Measurements from ENCODE around the gene BRSK1.

The BRSK1 gene

DNA sequence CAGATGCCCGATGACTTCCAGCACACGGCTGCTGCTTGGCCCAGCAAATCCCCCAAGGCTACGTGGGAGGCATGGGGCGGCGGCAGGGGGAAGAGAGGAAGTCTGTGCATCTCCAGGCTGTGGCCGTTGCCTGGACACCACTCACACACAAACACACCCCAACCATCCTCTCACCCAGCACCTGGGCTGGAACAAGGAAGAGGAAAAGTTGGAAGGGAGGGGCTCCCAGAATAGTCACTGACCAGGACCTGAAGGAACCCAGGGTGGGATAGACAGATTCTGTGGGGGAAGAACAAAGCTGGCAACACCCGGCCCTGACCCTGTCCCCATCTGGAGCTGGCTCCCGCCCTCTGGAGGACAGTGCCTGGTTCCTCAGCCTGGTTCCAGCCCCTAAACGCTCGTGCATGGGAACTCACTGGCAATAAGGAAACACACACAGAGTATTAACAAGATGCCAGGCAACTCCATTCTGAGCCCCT is 36.1 kb upstream of the BRSK1 start:
- DNase-seq = no peak
- TF ChIP-seq, protein P1, sequence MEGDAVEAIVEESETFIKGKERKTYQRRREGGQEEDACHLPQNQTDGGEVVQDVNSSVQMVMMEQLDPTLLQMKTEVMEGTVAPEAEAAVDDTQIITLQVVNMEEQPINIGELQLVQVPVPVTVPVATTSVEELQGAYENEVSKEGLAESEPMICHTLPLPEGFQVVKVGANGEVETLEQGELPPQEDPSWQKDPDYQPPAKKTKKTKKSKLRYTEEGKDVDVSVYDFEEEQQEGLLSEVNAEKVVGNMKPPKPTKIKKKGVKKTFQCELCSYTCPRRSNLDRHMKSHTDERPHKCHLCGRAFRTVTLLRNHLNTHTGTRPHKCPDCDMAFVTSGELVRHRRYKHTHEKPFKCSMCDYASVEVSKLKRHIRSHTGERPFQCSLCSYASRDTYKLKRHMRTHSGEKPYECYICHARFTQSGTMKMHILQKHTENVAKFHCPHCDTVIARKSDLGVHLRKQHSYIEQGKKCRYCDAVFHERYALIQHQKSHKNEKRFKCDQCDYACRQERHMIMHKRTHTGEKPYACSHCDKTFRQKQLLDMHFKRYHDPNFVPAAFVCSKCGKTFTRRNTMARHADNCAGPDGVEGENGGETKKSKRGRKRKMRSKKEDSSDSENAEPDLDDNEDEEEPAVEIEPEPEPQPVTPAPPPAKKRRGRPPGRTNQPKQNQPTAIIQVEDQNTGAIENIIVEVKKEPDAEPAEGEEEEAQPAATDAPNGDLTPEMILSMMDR (IDR thresholded peaks at IDR 0.05; ENCODE audit: low read depth, low read length) = 0 out of 2 replicates have a peak, but pooled peaks have one; percentile 7
- H3K36me3 ChIP-seq = peaks cover 35% of the 10 kb centered on the region

GRCh38 chr19:55248166-55248675 is 35.6 kb upstream of the BRSK1 start:
- no peak for DNase-seq
- no peaks in the 10 kb centered on the region for H3K9me3 ChIP-seq
- H3K4me1 ChIP-seq = peaks cover 7% of the 10 kb centered on the region; the same call in 1 of the 2 replicates
- TF ChIP-seq, protein P1 (IDR thresholded peaks at IDR 0.05; ENCODE audit: low read depth, low read length) = no peak
- no peaks in the 10 kb centered on the region for H3K27me3 ChIP-seq
- no peak overlapping the region for H3K4me3 ChIP-seq (ENCODE audit: low read depth, low read length)
- H3K36me3 ChIP-seq = peaks cover 31% of the 10 kb centered on the region

More for the DNA sequence above, 36.1 kb upstream of the BRSK1 start:
- Histone ChIP-seq H3K4me1 (peaks cover 7% of the 10 kb centered on the region; the same call in 1 of the 2 replicates), H3K4me3 (ENCODE audit: low read depth, low read length) (no peak overlapping the region), H3K27me3 (no peaks in the 10 kb centered on the region), H3K9me3 (no peaks in the 10 kb centered on the region)

- no peak for DNase-seq
- Histone ChIP-seq H3K4me3 (ENCODE audit: low read depth, low read length) (no peak overlapping the region), H3K9me3 (no peaks in the 10 kb centered on the region), H3K27me3 (no peaks in the 10 kb centered on the region), H3K36me3 (peaks cover 26% of the 10 kb centered on the region), H3K4me1 (peaks cover 7% of the 10 kb centered on the region; the same call in 1 of the 2 replicates)
- TF ChIP-seq, protein P1 (IDR thresholded peaks at IDR 0.05; ENCODE audit: low read depth, low read length) = no peak
Observed at GRCh38 chr19:55248704-55249103, 35.1 kb upstream of the BRSK1 start.

DNA sequence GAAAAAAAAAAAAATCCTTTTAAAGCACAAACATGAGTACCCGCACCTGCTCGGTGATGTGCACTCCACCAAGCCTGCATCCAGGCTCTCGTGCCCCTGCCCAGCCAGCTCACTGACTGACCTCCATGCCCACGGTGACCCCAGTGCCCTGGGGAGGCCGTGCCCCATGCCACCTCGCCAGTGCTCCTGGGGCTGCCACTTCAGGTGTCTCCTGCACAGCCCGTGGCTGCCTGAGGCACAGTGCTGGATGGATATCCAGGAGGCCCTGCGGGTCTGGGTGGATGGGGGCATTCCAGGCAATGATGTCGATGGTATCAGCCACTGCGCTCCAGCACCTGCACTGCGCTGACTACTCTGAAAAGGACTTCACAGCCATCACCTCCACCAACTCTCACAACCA is 34.0 kb upstream of the BRSK1 start:
- DNase-seq = no peak
- no peak overlapping the region for H3K4me3 ChIP-seq (ENCODE audit: low read depth, low read length)
- H3K9me3 ChIP-seq = no peaks in the 10 kb centered on the region
- H3K4me1 ChIP-seq = peaks cover 7% of the 10 kb centered on the region; the same call in 1 of the 2 replicates
- H3K27me3 ChIP-seq = no peaks in the 10 kb centered on the region
- peaks cover 20% of the 10 kb centered on the region for H3K36me3 ChIP-seq
- TF ChIP-seq, protein P1 (IDR thresholded peaks at IDR 0.05; ENCODE audit: low read depth, low read length) = no peak

DNA sequence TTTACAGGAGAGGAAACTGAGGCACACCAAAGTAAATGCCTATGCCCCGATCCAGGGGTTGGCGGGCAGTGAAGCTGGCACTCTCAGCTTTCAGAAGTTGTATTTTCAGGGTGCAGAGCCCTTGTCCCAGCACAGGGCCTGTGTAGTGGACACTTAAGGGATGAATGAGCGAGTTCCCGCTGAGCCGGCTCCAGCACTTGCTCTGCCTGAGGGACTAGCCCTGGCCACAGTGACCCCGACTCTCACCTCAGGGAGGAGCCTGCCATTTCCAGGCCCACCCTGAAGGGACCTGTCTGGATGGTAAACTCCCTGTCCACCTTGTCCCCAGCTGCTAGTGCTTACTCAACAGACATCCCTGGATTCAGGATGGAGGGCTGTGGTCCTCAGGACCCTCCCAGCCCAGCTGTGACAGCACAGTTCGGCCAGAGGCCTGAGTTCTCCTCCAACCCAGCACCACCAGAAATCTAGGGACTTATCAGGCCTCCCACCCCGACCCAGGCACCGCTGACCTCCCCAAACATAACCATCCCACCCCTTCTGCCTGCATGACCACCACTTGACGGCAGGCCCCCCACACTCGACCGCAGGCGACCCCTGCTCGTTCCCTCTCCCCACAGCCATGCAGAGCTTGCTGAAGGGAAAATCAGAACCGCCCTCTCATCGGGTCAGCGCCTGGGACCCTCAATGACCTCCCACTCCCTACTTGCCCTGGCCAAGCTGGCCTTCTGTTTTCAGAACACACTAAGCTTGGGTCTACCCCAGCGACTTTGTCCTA is 33.3 kb upstream of the BRSK1 start:
- Histone ChIP-seq H3K4me3 (ENCODE audit: low read depth, low read length) (no peak overlapping the region), H3K4me1 (peaks cover 7% of the 10 kb centered on the region; the same call in 1 of the 2 replicates), H3K36me3 (peaks cover 15% of the 10 kb centered on the region), H3K9me3 (no peaks in the 10 kb centered on the region), H3K27me3 (no peaks in the 10 kb centered on the region)
- DNase-seq = no peak
- TF ChIP-seq, protein P1 (IDR thresholded peaks at IDR 0.05; ENCODE audit: low read depth, low read length) = no peak

All from BE2C (cell line).